ENCODE measurements around the gene CFAP74. TPM values are rescaled to one million over a fixed set of nuclear protein-coding genes. Genes with fewer than 3 reads are reported as not detected.
A peak's percentile ranks its signal among the peaks of the same experiment; 100 is the strongest.

The CFAP74 gene
- total RNA-seq, result 0.83 TPM

GRCh38 chr1:2003541-2004131, at the start of gene CFAP74:
Gene CFAP74 (minus strand): TSS chr1:2003786. CDS start chr1:1990956, 12,830 bp downstream.
- no peak for DNase-seq (ENCODE audit: low spot score)

DNA sequence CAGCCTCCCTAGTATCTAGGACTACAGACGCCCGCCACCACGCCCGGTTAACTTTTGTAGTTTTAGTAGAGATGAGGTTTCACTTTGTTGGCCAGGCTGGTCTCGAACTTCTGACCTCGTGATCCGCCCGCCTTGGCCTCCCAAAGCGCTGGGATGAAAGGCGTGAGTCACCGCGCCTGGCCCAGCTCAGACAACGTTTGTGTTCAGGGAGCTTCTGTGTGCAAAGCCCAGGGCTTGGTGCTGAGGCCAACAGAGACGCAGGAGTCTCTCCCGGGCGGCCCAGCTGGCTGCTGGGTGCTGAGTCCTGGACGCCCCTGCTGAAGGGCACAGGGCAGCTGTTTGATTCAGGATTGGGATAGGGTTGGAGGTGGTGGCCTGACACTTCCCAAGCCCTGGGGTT, 49.6 kb upstream of the CFAP74 start:
- DNase-seq (ENCODE audit: low spot score), result no peak

GRCh38 chr1:2052756-2053155, 49.2 kb upstream of the CFAP74 start:
- DNase-seq (ENCODE audit: low spot score), result no peak

DNA sequence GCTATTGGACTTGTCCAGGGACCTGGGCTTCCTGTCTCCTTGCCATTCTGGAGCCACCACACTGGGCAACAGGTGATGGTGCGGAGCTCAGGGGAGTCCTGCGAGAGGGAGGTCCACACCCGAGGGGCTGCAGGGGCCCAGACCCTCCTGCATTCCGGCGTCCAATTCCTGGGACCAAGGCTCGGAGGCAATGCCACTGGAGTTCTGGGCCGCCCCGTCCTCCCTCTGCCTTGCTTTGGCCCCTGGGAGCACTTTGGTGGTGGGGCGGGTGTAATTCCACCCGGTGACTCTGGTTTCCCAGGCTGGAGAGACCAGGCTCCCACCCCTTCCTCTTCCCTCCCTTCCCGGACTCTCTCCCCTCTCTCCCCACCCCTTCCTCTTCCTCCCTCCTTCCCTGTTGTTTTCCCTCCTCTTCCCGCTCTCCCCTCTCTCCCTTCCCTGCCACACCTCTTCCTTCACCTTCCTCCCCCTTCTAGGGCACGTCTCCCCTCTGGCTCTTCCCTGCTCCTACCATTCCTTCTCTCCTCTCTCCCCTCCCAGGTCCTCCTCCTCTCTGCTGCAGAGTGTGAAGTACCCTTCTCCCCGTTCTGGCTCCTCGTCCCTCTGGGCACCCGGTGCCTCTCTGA, 48.6 kb upstream of the CFAP74 start:
- no peak for DNase-seq (ENCODE audit: low spot score)

- DNase-seq (ENCODE audit: low spot score), result no peak
These were observed 47.5 kb upstream of the CFAP74 start for GRCh38 chr1:2050793-2051682.

DNA sequence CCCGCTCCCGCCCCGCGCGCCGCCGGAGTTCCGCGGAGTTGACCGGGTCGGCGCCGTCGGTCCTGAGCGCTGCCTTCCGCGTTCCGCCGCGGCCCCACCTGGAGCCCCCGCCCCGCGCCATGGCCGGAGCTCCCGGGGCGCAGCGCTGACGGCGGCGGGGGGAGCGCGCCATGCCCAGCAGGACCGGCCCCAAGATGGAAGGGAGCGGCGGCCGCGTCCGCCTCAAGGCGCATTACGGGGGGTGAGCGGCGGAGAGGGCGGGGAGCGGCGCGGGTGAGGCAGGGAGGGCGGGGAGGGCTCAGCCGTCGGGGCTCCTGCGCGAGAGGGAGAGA, 46.8 kb upstream of the CFAP74 start:
- no peak for DNase-seq (ENCODE audit: low spot score)

- DNase-seq (ENCODE audit: low spot score), result peak; percentile 91
These were observed 46.3 kb upstream of the CFAP74 start, which contains the start of gene PRKCZ for GRCh38 chr1:2049718-2050431. Gene PRKCZ (plus strand): TSS chr1:2050411. CDS start chr1:2050631, 220 bp downstream.

DNA sequence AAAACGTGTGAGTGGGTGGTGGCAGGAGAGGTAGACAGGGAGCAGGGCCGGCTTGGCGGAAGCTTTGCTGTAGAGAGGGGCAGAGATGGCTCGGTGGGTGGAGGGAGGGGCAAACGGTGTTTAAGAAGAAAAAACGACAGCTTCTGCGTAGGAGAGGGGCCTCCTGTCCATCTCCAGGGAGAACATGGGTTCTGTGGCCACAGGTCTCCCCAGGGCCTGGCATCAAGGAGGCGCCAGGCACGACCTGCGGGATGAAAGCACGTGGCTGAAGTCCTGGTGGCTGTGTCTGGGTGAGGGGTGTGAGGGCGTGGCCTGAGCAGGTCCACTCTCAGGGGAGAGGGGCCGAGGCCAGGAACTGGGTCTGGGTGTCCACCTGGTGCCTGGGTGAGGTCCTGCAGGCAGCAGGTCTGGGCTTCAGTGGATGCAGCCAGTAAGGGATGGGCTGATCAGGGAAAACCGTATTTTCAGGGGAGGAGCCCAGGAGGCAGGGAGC, 45.7 kb upstream of the CFAP74 start:
- no peak for DNase-seq (ENCODE audit: low spot score)

GRCh38 chr1:2047749-2048729, 44.5 kb upstream of the CFAP74 start:
- DNase-seq (ENCODE audit: low spot score), result no peak

GRCh38 chr1:2046953-2047748, 43.6 kb upstream of the CFAP74 start:
- DNase-seq (ENCODE audit: low spot score), result no peak

DNA sequence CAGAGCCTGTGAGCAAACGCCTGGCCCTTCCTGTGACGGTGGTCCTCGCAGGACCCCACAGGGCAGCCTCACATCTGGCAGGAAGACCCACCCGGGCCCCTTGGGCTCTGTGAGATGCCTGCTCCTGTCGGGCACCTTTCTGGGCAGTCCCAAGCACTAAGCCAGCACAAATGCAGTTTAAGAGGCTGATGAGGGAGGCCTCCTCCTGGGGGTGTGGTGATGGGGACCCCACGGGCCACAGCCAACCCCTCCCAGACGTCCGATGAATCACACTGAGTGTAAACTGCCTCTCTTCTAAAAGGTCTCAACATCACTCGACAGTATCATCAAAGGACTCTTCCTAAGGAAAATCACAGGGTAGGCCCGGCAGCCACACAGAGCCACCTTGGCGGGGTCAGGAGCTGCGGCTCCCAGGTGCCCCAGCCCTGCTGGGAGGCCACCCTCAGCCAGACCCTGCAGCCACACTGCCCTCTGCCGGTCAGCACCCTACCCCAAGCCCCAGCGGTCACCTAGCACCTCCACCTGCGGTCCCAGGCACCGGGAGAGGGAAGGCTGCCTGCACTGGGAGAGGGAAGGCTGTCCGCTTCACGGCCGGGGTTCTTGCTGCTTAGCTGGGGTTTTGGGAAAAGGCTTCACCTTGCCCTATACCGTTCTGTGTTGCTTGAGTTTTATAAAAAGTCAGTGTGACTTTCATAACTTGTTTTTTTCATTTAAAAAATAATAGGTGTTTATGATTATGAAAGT, 42.8 kb upstream of the CFAP74 start:
- no peak for DNase-seq (ENCODE audit: low spot score)

DNA sequence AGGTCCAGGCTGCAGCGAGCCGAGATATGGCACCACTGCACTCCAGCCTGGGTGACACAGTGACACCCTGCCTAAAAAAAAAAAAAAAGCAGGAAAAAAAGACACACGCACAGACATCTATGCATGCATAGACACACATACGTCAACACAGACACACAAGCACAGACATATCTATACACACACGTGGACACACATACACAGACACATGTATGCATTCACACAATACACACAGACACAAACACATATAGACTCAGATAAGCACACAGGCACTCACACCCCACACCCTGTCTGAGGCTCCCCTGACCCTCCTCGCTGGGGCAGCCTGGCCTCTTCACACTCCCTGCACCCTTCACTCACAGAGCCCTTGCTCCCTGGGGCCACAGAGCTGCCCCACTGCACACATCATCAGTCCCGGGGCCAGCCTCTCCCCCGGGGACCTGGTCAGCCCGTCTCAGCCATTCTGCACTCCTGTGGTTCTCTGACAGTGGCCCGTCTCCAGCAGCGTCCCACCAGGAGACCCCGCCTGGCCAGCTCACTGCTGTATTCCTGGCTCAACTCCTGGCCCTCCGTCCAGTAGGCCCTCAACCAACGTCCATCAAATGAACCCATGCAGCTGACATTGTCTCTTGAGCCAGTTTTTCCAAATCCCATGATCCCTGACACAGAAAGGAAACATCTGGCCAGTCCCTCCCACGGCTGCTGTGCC, 42.0 kb upstream of the CFAP74 start:
- no peak for DNase-seq (ENCODE audit: low spot score)

DNA sequence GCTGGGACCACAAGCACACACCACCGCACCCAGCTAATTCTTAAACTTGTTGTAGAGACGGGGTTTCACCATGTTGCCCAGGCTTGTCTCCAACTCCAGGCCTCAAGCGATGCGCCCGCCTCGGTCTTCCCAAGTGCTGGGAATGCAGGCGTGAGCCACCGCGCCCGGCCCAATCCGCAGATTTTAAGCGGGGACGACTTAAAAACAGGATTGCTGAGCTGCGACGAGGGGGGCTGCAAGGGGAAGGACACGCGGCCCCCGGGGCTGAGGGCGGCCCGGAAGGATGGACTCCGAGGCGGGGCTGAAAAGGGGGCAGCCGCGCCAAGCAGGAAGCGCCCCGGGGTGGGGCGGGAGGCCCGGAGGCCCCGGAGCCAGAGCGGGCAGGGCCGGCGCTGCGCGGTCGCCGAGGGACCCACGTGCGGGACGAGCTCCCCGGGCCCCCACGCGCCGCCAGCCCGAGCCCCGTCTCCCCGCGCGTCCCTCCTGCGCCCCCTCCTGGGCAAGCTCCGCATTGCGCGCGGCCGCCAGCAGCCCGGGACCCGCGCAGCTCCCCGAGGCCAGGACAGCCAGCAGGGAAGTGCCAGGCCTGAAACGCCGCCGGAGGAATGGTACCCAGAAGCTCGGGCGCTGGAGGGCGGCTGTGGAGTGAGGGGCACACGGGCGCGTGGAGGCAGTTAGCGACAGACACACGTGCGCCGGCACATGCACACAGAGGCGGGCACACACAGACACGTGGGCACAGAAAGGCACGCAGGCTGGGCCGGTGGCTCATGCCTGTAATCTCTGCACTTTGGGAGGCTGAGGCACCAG, 41.1 kb upstream of the CFAP74 start:
- DNase-seq (ENCODE audit: low spot score), result peak; percentile 66

DNA sequence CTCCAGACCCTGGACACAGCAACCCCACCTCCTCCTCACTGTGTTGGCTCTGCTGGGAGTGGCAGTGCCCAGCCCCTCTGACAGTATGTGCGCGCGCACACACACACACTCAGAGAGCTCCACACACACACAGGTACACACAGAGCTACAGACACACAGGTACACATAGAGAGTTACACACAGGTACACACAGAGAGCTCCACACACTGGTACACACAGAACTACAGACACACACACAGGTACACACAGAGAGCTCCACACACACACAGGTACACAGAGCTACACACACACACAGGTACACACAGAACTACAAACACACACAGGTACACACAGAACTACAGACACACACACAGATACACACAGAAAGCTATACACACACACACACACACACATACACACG, 40.3 kb upstream of the CFAP74 start:
- DNase-seq (ENCODE audit: low spot score), result no peak

- DNase-seq (ENCODE audit: low spot score), result no peak
These were observed 39.5 kb upstream of the CFAP74 start for GRCh38 chr1:2042830-2043773.

GRCh38 chr1:2041887-2042286, 38.3 kb upstream of the CFAP74 start:
- DNase-seq (ENCODE audit: low spot score), result no peak

- DNase-seq (ENCODE audit: low spot score), result no peak
These were observed 37.7 kb upstream of the CFAP74 start for GRCh38 chr1:2041305-2041704.
